Activated naive CD4-positive, alpha-beta T cell treated with anti-CD3 and anti-CD28 coated beads, Interleukin-2, amount 50 U/mL, for 72 hours (primary cell): ENCODE results near the gene TMEM131L. TPM values are rescaled to one million over a fixed set of nuclear protein-coding genes. Genes with fewer than 3 reads are reported as not detected.

Experiments used
- ATAC-seq, 2 donors: fragments of 150-1000 bp; cut with Tn5 transposase; 2 replicates each; pipeline ENCODE4 v1.10.0; 2021; ENCODE audit warnings: mild to moderate bottlenecking in 2 of 2, moderate library complexity in 2 of 2
- DNase-seq, 2 donors: peaks; one replicate each; pipeline ENCODE4 v3.0.0; 2021 to 2022; ENCODE audit warnings: low spot score in 2 of 2
- H3K27ac Mint-ChIP-seq, 2 donors: one replicate each; pipeline ENCODE4 v1.8.0; 2022; ENCODE audit warnings: mild to moderate bottlenecking in 2 of 2, mixed read lengths in 2 of 2
- H3K36me3 Mint-ChIP-seq, 2 donors: one replicate each; pipeline ENCODE4 v1.8.0; 2022; ENCODE audit warnings: mixed read lengths in 2 of 2
- H3K9me3 Mint-ChIP-seq, 2 donors: one replicate each; pipeline ENCODE4 v1.8.0; 2022; ENCODE audit warnings: mixed read lengths in 2 of 2
- total RNA-seq, 2 donors: library from RNA; stranded (reverse); gene quantifications; one replicate each; pipeline ENCODE4 v1.2.3, GENCODE V29; 2022

TMEM131L gene
- total RNA-seq, 2 donors from 2014 or later = 44.8 to 47.7 TPM

DNA sequence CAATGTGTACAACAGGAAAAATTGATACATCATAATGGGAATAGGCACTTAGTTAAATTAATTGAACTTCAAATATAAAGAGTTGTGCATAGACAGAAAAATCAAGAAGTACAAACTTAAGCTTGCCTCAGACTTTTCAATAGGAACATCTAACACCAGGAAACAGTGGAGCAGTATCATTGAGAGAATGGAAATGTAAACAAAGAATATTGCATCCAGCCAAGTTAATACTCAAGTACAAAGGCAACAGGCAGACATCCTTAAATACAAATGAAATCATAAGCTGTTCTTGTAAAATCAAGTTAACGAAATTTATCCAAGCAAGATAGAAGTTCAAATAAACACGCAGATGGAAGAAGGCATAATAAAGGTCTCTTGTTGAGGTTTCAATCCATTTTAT lies 146.7 kb downstream of the TMEM131L start:
- peaks cover 0 to 5% of the 10 kb centered on the region in 2 donors for H3K9me3 Mint-ChIP-seq
- H3K36me3 Mint-ChIP-seq = peaks cover 27 to 72% of the 10 kb centered on the region in 2 donors
- DNase-seq (no peak), ATAC-seq (no peak)
- no peak overlapping the region for H3K27ac Mint-ChIP-seq

DNA sequence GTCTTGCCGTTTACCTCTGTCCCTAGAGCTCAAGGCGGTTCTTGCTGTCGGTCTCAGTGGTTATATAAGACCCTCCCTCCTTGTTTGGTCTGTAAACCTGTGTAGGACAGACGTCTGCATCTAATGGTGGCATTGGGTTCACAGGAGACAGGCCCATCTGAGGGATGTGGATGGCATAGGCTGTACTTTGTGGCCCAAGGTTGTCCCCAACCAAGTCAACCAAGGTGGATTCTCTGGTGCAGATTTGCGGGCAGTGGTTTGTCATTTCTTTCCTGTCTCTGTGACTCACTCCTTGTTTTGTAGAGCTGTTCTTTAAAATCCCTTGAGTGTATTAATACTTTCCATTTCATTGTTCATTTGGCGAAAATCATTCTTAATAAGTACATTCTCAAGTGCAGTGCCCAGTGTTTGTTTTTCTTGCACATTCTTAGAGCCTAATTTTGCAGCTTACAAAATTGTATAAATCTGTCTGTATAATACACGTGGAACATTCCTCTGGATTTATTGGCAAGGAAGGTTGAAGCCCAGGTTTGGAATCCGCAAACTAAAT lies 149.9 kb downstream of the TMEM131L start:
- H3K36me3 Mint-ChIP-seq = peaks cover 34 to 73% of the 10 kb centered on the region in 2 donors
- DNase-seq = peak; percentile 67 to 76
- peak overlapping the region; percentile 67 to 80 for H3K27ac Mint-ChIP-seq
- peak; percentile 96 to 99 for ATAC-seq
- peaks cover 0 to 5% of the 10 kb centered on the region in 2 donors for H3K9me3 Mint-ChIP-seq

DNA sequence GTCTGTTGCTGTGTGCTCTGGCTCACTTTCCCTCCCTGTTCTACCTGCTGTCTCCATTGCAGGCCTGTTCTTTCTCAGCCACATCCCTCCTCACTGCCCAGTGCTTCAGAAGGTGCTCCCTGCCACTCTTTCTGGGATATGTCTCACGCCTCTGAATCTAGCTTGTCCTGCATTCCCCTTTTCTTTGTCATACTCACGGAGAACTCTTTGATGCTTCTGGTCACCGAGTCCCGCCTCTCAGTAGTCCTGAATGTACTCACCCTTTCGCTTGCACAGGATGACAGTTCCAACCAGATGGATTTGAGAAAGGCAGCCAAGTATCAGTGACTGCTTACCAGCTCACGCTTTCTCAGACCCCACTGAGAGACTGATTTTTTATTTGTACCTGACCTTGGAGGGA lies 152.7 kb downstream of the TMEM131L start:
- Mint-ChIP-seq H3K36me3 (peaks cover 33 to 57% of the 10 kb centered on the region in 2 donors), H3K9me3 (peaks cover 0 to 5% of the 10 kb centered on the region in 2 donors), H3K27ac (peak overlapping the region; percentile 44 to 70)
- DNase-seq = no peak
- ATAC-seq = no peak

DNA sequence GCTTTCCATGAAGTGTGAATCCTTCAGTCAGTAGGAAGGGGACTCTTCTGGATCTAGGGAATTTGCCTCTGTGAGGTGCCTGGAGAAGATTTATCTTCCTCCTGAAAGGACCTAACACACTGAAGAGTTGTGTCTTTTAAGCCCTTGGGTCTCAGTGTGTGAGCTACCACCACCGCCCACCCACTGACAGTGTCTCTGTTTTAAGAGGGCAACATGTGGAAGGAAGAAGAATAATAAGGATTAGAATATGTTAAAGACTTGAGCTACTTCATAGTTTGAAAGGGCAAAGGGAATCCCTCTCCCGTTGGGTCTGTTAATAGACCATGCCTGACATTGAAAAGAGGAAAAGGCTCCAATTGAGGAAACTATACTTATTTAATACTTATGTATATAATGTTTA lies 153.7 kb downstream of the TMEM131L start:
- Mint-ChIP-seq H3K36me3 (peaks cover 23 to 47% of the 10 kb centered on the region in 2 donors), H3K9me3 (no peaks in the 10 kb centered on the region), H3K27ac (peak overlapping the region in 1 of 2 donors; percentile 19)
- DNase-seq (no peak), ATAC-seq (no peak)

DNA sequence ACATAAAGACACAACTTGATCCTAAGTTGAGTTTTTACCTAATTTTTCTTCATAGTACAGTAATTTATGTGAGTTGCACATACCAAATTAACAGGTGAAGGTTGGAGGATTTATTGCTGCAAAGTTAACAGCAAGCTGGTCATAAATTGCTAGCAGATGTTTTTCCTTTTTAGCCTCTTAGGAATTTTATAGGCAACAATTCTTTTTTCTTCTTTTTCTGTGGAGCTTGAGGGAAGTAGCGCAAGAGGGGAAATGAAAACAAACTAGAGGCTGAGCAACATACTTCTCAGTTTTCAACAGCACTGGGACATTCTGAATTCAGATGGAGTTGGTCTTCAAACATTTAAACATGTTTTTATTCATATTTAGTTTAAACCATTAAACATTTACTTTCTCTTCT lies 154.2 kb downstream of the TMEM131L start:
- Mint-ChIP-seq H3K36me3 (peaks cover 20 to 42% of the 10 kb centered on the region in 2 donors), H3K9me3 (no peaks in the 10 kb centered on the region), H3K27ac (peak overlapping the region in 1 of 2 donors; percentile 19)
- ATAC-seq (no peak), DNase-seq (no peak)

DNA sequence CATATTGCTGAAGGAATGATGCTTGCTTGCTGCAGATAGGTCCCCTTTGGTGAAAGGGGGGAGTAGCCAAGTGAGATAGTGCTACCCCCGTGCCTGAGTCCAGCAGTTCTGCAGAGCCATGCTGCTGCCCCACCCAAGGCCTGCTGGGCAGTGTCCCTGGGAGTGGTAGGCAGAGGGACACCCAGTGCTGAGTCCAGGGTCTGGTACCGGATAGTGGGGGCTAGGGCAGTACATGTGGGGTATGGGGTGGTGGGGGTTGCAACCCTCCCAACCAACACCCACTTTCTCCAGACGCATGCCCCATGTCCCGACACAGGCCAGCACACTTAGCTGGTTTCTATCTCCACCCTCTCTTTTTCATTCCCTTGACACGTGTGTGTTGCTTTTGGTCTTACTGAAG lies 155.9 kb downstream of the TMEM131L start:
- no peaks in the 10 kb centered on the region for H3K9me3 Mint-ChIP-seq
- peaks cover 18 to 27% of the 10 kb centered on the region in 2 donors for H3K36me3 Mint-ChIP-seq
- no peak for DNase-seq
- H3K27ac Mint-ChIP-seq = peak overlapping the region in 1 of 2 donors; percentile 94
- ATAC-seq = peak in 1 of 2 donors; percentile 21

DNA sequence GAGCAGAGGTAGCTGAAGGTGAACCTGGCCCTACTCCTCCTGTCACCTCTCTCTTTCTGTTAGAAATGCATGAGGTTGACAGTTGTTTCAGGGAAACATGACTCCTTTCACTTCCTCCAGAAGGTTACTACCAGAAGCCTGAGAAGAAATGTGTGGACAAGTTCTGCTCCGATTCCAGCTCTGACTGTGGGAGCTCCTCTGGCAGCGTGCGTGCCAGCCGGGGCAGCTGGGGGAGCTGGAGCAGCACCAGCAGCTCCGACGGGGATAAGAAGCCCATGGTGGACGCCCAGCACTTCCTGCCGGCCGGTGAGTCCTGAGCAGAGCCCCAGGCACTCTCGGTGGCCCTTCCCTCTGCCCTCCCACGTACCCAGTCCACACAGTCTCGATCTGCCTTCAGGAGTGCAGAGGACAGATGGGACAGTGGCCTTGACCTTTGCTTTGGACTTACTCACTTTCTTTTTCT lies 156.6 kb downstream of the TMEM131L start:
- Mint-ChIP-seq H3K27ac (peak overlapping the region; percentile 75 to 94), H3K9me3 (no peaks in the 10 kb centered on the region), H3K36me3 (peaks cover 14 to 25% of the 10 kb centered on the region in 2 donors)
- no peak for DNase-seq
- peak; percentile 48 to 60 for ATAC-seq

DNA sequence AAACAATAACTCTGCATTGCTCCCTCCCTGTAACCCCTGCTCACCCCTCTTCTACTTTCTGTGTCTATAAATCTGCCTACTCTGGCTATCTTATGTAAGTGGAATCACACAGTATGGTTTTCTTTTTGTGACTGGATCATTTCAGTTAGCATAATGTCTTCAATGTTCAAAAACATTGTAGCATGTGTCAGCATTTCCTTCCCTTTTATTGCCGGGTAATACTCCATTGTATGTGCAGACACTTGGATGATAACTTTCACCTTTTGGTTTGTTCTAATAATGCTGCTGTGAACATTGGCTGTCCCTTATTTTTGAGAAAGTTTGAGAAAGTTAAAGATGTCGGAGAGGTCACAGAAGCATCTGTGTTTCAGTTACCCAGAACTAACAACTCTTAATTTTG lies 157.3 kb downstream of the TMEM131L start:
- Mint-ChIP-seq H3K36me3 (peaks cover 13 to 21% of the 10 kb centered on the region in 2 donors), H3K9me3 (no peaks in the 10 kb centered on the region), H3K27ac (peak overlapping the region; percentile 75 to 94)
- DNase-seq = no peak
- ATAC-seq = no peak

DNA sequence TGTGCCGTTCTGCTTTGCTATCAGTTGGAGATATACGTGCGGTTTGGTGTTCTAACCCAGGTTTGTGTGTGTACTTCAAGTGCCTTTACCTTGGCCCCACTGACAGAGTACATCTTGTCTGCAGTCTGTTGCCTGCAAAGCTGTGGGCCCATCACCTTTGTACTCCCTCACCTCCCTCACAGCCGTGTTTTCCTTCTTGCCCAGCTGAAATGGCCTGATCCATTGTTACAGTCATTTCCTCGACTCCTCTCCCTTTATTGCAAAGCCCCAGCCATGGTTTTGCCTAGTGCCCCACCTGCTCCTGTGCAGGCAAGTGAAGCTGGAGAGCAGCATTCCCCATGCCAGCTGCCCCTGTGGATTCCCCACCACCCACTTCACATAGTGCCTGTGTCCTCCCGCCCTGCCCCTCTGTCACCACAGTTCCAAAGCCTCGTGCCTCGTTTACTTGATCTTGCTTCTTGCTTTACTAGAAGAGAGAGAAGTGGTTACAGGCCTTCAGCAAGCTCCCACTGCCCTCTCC lies 162.7 kb downstream of the TMEM131L start:
- peaks cover 17 to 23% of the 10 kb centered on the region in 2 donors for H3K36me3 Mint-ChIP-seq
- DNase-seq = no peak
- ATAC-seq = no peak
- no peaks in the 10 kb centered on the region for H3K9me3 Mint-ChIP-seq
- H3K27ac Mint-ChIP-seq = peak overlapping the region; percentile 30 to 51

DNA sequence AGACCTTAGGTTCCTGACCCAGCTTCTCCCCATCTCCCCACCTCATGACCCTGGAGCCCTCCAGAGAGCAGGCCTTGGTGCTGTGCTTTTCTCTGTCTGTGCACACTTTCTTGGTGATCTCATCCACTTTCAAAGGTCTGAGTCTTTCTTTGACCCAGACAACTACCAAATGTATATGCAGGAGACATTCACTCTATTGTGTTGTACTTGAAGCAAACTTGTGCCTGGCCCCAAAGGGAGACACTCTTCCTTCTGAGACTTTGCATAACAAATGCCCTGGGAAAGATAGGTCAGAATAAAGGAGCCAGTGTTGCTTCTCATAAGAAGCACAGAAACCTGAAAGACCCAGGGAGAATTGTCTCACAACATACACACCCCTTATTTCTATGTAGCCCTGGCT lies 163.6 kb downstream of the TMEM131L start:
- Mint-ChIP-seq H3K36me3 (peaks cover 20 to 23% of the 10 kb centered on the region in 2 donors), H3K27ac (peak overlapping the region; percentile 30 to 70), H3K9me3 (no peaks in the 10 kb centered on the region)
- ATAC-seq (no peak), DNase-seq (no peak)

DNA sequence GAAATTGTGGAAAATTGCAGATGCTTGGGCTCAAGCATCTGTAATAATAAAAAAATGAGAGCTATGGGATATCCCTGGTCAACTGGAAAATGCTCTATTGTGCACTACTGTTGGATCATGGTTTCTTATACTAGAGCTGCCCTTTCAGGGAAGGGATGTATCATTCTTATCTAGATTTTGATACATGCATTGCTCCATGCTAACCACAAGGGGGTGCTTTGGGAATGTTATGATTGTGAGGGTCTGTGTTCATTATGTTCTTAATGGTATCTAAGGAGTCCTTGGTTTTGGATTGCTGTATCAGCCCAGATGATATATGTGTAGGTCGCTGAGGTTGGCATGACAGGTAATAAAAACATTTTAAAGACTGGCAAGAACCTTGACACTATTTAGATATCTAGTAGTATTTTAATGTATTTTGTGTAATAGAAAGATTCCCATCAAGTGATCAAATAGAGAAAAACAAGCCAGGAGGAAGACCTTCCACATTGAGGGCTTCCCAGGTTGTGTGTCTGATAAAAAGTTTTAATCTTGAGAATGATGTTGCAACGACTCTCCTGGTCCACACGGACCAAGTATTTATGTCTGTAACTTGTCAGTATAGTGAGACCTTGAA lies 168.7 kb downstream of the TMEM131L start:
- ATAC-seq (peak; percentile 15 to 33), DNase-seq (no peak)
- Mint-ChIP-seq H3K36me3 (peaks cover 18 to 25% of the 10 kb centered on the region in 2 donors), H3K9me3 (no peaks in the 10 kb centered on the region), H3K27ac (peak overlapping the region; percentile 4 to 60)

DNA sequence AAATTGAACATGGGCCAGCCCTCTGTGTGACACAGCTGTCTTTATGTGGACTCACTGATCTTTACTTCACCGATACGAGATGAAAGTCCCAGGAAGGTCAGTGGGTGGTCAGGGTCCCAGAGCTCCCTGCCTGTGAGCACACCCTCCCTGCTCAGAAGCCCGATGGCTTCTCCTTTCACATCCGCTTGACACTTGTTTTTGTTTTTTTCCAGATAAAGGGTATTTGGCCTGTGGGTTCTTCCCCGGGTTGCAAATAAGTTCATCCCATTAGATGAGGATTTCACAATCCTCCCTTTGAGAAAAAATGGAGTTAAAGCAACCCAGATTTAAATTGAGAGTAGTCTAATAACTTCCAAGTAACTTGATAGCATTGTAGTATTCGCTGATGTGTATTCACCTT lies 169.7 kb downstream of the TMEM131L start:
- no peak for ATAC-seq
- H3K27ac Mint-ChIP-seq = peak overlapping the region; percentile 38 to 79
- H3K36me3 Mint-ChIP-seq = peaks cover 10 to 19% of the 10 kb centered on the region in 2 donors

DNA sequence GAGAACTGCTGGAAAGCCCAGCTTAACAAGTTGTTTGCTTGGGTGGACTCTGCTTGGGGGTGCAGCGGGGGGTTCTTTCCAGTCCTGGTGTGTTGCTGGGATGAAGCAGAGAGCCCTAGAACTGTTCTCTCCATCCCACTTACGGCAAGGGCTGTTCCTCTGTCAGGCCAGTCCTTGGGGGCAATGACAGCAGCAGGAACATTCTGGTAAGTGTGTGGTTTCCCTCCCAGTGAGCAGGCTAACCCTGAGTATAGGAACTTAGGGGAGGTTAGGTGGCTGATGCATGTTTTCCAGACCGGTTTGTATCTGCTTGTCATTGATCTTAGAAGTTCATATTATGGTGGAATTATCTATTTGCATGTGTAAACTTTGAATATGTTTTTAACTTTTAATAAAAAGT lies 171.0 kb downstream of the TMEM131L start:
- H3K27ac Mint-ChIP-seq = no peak overlapping the region
- H3K36me3 Mint-ChIP-seq = peaks cover 6 to 19% of the 10 kb centered on the region in 2 donors
- peak in 1 of 2 donors; percentile 30 for ATAC-seq

More for the DNA sequence above, 169.7 kb downstream of the TMEM131L start:
- no peaks in the 10 kb centered on the region for H3K9me3 Mint-ChIP-seq
- DNase-seq = no peak

DNA sequence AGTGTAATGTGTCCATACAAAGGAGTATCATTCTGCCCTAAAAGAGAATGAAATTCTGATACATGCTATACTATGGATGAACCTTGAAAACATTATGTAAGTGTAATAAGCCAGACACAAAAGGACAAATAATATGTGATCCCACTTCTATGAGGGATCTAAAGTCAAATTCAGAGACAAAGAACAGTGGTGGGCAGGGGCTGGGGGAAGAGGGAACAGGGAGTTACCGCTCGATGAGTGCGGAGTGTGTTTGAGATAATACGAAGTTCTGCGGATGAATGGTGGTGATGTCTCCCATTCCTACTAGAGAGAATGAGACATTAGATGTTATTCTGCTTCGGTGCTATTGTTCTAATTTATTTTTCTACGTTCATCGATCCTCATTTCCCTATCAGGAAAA lies 171.9 kb downstream of the TMEM131L start:
- H3K9me3 Mint-ChIP-seq = no peaks in the 10 kb centered on the region
- H3K27ac Mint-ChIP-seq = peak overlapping the region; percentile 24 to 61
- no peak for DNase-seq
- H3K36me3 Mint-ChIP-seq = peaks cover 6 to 19% of the 10 kb centered on the region in 2 donors
- ATAC-seq = no peak

More for the DNA sequence above, 171.0 kb downstream of the TMEM131L start:
- H3K9me3 Mint-ChIP-seq = no peaks in the 10 kb centered on the region
- DNase-seq = no peak

DNA sequence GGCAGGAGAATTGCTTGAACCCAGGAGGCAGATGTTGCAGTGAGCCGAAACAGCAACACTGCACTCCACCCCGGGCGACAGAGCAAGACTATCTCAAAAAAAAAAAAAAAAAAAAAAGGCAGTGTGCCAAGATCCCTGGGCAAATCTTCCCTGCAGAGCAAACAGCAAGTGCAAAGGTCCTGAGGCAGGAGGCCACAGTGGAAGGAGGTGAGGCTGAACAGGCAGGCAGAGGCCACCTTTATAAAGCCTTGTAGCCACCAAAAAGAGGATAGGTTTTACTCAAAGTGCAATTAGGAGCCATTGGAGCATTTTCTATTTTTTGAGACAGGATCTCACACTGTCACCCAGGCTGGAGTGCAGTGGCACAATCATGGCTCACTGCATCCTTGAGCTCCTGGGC lies 172.8 kb downstream of the TMEM131L start:
- DNase-seq = no peak
- Mint-ChIP-seq H3K9me3 (no peaks in the 10 kb centered on the region), H3K27ac (peak overlapping the region; percentile 25 to 79), H3K36me3 (peaks cover 6 to 19% of the 10 kb centered on the region in 2 donors)
- no peak for ATAC-seq

DNA sequence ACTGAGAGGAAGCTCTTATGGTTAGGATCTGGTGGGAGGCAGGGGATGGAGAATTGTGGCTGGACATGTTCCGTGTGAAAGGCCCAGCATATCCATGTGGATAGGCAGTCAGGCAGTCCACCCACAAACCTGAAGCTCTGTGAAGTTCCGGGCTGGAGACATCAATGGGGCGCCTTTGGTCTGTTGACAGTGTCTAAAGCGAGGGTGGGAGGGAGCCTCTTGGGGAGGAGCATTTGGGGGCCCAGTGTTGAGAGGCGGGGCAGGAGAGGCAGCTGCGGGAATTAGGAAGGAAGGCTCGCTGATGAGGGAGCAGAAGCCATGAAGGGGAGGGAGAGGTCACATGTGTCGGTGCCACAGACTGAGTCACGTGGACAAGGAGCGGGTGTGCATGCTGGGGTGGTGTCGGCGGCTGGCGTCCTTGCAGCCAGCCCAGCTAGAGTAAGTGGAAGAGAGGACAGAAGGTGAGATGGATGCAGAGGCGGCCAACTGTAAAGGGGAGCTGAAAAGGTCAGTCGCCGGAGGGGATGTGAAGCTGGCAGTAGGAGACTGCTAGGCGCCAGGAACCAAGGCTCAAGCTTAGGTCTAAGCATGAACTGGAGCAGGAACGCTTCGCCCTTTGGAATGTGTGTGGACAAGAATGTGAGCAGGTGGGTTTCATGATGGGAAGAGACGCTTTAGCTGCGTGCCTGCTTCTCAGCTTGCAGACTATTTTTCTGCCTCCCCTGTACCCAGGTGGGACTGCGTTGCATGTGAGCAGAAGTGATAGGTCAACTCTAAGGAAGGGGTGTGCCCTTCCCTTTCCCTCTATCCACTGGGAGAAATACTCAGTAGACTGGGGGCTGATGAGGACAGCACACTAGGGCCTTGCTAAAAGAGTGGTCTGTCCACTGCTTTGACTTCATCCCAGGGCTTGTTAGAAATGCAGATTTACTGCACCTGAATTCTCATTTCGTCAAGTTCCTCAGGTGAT lies 174.0 kb downstream of the TMEM131L start:
- peak overlapping the region; percentile 25 to 70 for H3K27ac Mint-ChIP-seq
- no peak for DNase-seq
- no peak for ATAC-seq
- peaks cover 6 to 13% of the 10 kb centered on the region in 2 donors for H3K36me3 Mint-ChIP-seq
- no peaks in the 10 kb centered on the region for H3K9me3 Mint-ChIP-seq
